Ishikawa (cell line): ENCODE data around the gene NOTCH1.

Experiments
- CEBPB ChIP-seq: IDR thresholded peaks from 2 replicates; pipeline ENCODE4 v1.6.1; 2012
- CREB1 ChIP-seq: IDR thresholded peaks from 2 replicates; pipeline ENCODE4 v1.6.1; 2012; ENCODE audit warnings: low read depth
- EGR1 ChIP-seq: IDR thresholded peaks from 2 replicates; pipeline ENCODE4 v1.6.1; 2012
- EP300 ChIP-seq: IDR thresholded peaks from 2 replicates; pipeline ENCODE4 v1.6.1; 2012; ENCODE audit warnings: borderline replicate concordance
- FOXM1 ChIP-seq: IDR thresholded peaks from 2 replicates; pipeline ENCODE4 v1.6.1; 2012; ENCODE audit warnings: low read depth, borderline replicate concordance
- NFIC ChIP-seq: IDR thresholded peaks from 2 replicates; pipeline ENCODE4 v1.6.1; 2012
- RAD21 ChIP-seq: IDR thresholded peaks from 2 replicates; pipeline ENCODE4 v1.6.1; 2012; ENCODE audit warnings: low read depth
- REST ChIP-seq: IDR thresholded peaks from 2 replicates; pipeline ENCODE4 v1.6.1; 2012; ENCODE audit warnings: low read depth, mild to moderate bottlenecking
- TAF1 ChIP-seq: IDR thresholded peaks from 2 replicates; pipeline ENCODE4 v1.6.1; 2012; ENCODE audit warnings: low read depth, mild to moderate bottlenecking
- TCF12 ChIP-seq: IDR thresholded peaks from 2 replicates; pipeline ENCODE4 v1.6.1; 2012; ENCODE audit warnings: low read depth
- TEAD4 ChIP-seq: IDR thresholded peaks from 2 replicates; pipeline ENCODE4 v1.6.1; 2012
- YY1 ChIP-seq: IDR thresholded peaks from 2 replicates; pipeline ENCODE4 v1.6.1; 2012; ENCODE audit warnings: low read depth
- ZBTB7A ChIP-seq: IDR thresholded peaks from 2 replicates; pipeline ENCODE4 v1.6.1; 2012; ENCODE audit warnings: low read depth
- TF ChIP-seq, protein P1 (sequence below): IDR thresholded peaks from 2 replicates; pipeline ENCODE4 v1.6.1; 2012
- TF ChIP-seq, protein P2 (sequence below): IDR thresholded peaks from 2 replicates; pipeline ENCODE4 v1.6.1; 2012

NOTCH1 gene

GRCh38 chr9:136502196-136502595 lies 43.7 kb downstream of the NOTCH1 start:
- no peak for TF ChIP-seq EGR1
- no peak for TF ChIP-seq TAF1
- no peak for TF ChIP-seq FOXM1
- TF ChIP-seq TEAD4, result no peak
- no peak for TF ChIP-seq REST
- no peak for TF ChIP-seq EP300
- TF ChIP-seq TCF12, result no peak
- TF ChIP-seq YY1, result no peak
- no peak for TF ChIP-seq CEBPB
- TF ChIP-seq, protein P1, sequence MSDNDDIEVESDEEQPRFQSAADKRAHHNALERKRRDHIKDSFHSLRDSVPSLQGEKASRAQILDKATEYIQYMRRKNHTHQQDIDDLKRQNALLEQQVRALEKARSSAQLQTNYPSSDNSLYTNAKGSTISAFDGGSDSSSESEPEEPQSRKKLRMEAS, result no peak
- no peak for TF ChIP-seq RAD21
- TF ChIP-seq, protein P2, sequence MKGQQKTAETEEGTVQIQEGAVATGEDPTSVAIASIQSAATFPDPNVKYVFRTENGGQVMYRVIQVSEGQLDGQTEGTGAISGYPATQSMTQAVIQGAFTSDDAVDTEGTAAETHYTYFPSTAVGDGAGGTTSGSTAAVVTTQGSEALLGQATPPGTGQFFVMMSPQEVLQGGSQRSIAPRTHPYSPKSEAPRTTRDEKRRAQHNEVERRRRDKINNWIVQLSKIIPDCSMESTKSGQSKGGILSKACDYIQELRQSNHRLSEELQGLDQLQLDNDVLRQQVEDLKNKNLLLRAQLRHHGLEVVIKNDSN, result no peak
- TF ChIP-seq NFIC, result no peak
- TF ChIP-seq CREB1, result no peak
- no peak for TF ChIP-seq ZBTB7A

- TF ChIP-seq TEAD4 (no peak), REST (no peak), TCF12 (no peak), TAF1 (no peak)
- TF ChIP-seq, protein P2, result no peak
Observed at GRCh38 chr9:136501686-136502085, 44.2 kb downstream of the NOTCH1 start.

DNA sequence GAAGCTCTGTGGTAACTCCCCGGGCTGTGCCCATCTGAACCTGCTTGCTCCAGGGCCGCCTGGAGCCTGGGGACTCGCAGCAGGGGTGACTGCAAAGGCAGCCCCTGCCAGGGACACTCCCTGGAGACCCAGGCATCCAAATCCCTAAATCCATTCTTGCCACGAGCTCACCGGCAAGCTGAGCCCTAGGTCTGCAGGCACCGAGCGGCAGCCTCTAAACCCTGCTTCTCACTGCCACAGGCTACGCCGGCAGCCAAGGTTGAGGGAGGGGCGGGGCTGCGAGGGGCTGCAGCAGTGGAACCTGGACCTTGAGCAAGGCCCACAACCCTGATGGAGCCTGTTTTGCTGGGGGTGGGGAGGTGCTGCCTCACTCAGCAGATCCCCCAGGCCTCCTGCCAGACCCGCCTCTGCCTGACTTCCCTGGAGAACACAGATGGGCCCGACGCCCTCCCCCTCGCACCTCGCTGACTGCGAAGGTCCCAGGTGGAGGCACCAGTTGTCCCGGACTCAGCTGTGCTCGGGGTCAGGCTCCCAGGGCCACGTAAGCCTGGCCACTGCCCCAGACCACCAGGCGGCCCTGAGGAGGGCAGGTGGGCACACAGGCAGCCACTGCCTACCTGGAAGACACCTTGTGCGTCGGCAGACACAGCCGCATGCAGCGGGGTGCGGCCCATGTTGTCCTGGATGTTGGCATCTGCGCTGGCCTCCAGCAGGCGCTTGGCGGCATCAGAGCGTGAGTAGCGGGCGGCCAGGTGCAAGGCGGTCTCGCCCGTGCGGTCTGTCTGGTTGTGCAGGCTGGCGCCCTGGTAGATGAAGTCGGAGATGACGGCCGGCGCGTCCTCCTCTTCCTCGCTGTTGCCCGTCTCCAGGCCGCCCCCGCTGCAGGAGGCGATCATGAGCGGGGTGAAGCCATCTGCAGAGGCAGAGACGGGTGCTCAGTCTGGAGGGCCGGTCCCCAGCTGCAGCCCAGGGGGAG lies 45.6 kb downstream of the NOTCH1 start:
- TF ChIP-seq RAD21, result no peak
- TF ChIP-seq, protein P1, result no peak
- no peak for TF ChIP-seq TCF12
- TF ChIP-seq YY1, result no peak
- TF ChIP-seq CREB1, result no peak
- no peak for TF ChIP-seq TEAD4
- TF ChIP-seq, protein P2, result no peak
- no peak for TF ChIP-seq REST
- TF ChIP-seq NFIC, result no peak
- no peak for TF ChIP-seq EP300
- TF ChIP-seq TAF1, result no peak
- TF ChIP-seq CEBPB, result no peak
